Measurements from ENCODE around the gene PRICKLE1.

- no peak for TF ChIP-seq REST (IDR thresholded peaks at IDR 0.05; ENCODE audit: borderline replicate concordance)
- no peak for TF ChIP-seq CTCF (IDR thresholded peaks at IDR 0.05; ENCODE audit: poor library complexity, severe bottlenecking)
- TF ChIP-seq EZH2 (IDR thresholded peaks at IDR 0.05; ENCODE audit: borderline replicate concordance, insufficient read depth, low read length, poor library complexity, severe bottlenecking), result no peak
- no peak for TF ChIP-seq EP300 (conservative IDR thresholded peaks at IDR 0.05; ENCODE audit: poor library complexity, severe bottlenecking)
- TF ChIP-seq SMC3 (conservative IDR thresholded peaks at IDR 0.05; ENCODE audit: poor library complexity), result no peak
- TF ChIP-seq POLR2AphosphoS5 (IDR thresholded peaks at IDR 0.05), result no peak
- no peak for TF ChIP-seq RAD21 (conservative IDR thresholded peaks at IDR 0.05)
- no peak for TF ChIP-seq TAF1 (IDR thresholded peaks at IDR 0.05; ENCODE audit: low read depth)
- TF ChIP-seq MXI1 (conservative IDR thresholded peaks at IDR 0.05; ENCODE audit: poor library complexity, severe bottlenecking), result no peak
Measured at GRCh38 chr12:42420395-42420794, 169.2 kb downstream of the PRICKLE1 start.
